GM23338 (cell line): Measurements from ENCODE around the gene ZNF366.

ENCODE experiments used
- EZH2 ChIP-seq: fragments of 200-600 bp; sonication (generic); IDR thresholded peaks from one replicate; pipeline ENCODE4 v1.8.0; 2017; ENCODE audit warnings: antibody characterized with exemption, mild to moderate bottlenecking, low read depth; ENCODE audit not compliant: unreplicated experiment
- EZH2phosphoT487 ChIP-seq: fragments of 200-600 bp; sonication (generic); IDR thresholded peaks from one replicate; pipeline ENCODE4 v1.8.1; 2018; ENCODE audit warnings: antibody characterized with exemption; ENCODE audit not compliant: unreplicated experiment
- JUNB ChIP-seq: IDR thresholded peaks from one replicate; pipeline ENCODE4 v1.6.1; 2016; ENCODE audit warnings: antibody characterized with exemption; ENCODE audit not compliant: unreplicated experiment
- POLR2AphosphoS5 ChIP-seq: IDR thresholded peaks from 2 replicates; pipeline ENCODE4 v1.6.1; 2016; ENCODE audit warnings: antibody characterized with exemption, low read depth
- STAT1 ChIP-seq: IDR thresholded peaks from one replicate; pipeline ENCODE4 v1.6.1; 2016; ENCODE audit warnings: antibody characterized with exemption; ENCODE audit not compliant: unreplicated experiment
- ZNF114 ChIP-seq: fragments of 250-450 bp; sonication (Bioruptor Pico); IDR thresholded peaks from 2 replicates; pipeline ENCODE4 v1.5.0; 2020; ENCODE audit warnings: mild to moderate bottlenecking, moderate library complexity
- TF ChIP-seq, protein P1 (sequence below), 2 experiments: fragments of 200-600 bp in 1 of 2; sonication (generic) in 1 of 2; conservative IDR thresholded peaks; 2 replicates each; pipeline versions ENCODE4 v1.5.1 to v1.6.1; 2016 to 2017; ENCODE audit warnings: antibody characterized with exemption in 2 of 2, low read depth in 2 of 2, mild to moderate bottlenecking in 2 of 2, moderate library complexity in 1 of 2
- TF ChIP-seq, protein P2 (sequence below): IDR thresholded peaks from 2 replicates; pipeline ENCODE4 v1.6.1; 2016; ENCODE audit warnings: antibody characterized with exemption
- TF ChIP-seq, protein P3 (sequence below): IDR thresholded peaks from one replicate; pipeline ENCODE4 v1.6.1; 2018; ENCODE audit warnings: antibody characterized with exemption; ENCODE audit not compliant: unreplicated experiment
- TF ChIP-seq, protein P4 (sequence below): fragments of 250-450 bp; sonication (Bioruptor Pico); IDR thresholded peaks from 2 replicates; pipeline ENCODE4 v1.5.0; 2020; ENCODE audit warnings: mild to moderate bottlenecking, moderate library complexity

DNA sequence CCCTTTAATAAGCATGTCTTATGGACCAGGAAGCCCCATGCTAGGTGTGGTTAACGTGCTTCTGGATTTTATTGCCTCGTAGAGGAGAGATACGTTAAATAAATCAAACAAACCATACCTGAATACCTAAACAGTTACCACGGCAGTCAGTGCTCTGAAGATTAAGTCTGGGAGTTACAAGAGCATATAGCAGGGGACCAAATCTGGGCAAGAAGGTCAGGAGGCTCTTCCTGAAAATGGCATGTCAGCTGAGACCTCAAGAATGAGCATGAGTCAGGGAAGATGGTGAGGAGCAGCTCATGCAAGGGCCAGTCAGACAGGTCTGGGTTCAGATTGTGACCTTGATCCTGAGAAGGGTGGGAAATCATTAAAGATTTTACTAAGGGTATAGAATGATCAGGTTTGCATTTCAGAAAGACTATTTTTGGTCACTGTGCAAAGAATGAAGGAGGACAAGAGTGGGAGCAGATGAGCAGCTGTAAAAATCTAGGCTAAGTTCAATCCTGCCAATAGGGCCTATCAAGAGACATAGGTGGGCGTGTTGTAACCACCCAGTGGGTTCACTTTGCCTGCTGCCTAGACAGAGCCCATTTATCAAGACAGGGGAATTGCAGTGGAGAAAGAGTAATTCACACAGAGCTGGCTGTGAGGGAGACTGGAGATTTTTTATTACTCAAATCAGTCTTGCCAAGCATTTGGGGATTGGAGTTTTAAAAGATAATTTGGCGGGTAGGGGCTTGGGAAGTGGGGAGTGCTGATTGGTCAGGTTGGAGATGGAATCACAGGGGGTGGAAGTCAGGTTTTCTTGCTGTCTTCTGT is 4.8 kb upstream of the ZNF366 start:
- TF ChIP-seq, protein P1, sequence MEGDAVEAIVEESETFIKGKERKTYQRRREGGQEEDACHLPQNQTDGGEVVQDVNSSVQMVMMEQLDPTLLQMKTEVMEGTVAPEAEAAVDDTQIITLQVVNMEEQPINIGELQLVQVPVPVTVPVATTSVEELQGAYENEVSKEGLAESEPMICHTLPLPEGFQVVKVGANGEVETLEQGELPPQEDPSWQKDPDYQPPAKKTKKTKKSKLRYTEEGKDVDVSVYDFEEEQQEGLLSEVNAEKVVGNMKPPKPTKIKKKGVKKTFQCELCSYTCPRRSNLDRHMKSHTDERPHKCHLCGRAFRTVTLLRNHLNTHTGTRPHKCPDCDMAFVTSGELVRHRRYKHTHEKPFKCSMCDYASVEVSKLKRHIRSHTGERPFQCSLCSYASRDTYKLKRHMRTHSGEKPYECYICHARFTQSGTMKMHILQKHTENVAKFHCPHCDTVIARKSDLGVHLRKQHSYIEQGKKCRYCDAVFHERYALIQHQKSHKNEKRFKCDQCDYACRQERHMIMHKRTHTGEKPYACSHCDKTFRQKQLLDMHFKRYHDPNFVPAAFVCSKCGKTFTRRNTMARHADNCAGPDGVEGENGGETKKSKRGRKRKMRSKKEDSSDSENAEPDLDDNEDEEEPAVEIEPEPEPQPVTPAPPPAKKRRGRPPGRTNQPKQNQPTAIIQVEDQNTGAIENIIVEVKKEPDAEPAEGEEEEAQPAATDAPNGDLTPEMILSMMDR (conservative IDR thresholded peaks at IDR 0.05; ENCODE audit: low read depth in 2 of 2), result no peak
- TF ChIP-seq EZH2 (no peak), POLR2AphosphoS5 (no peak), EZH2phosphoT487 (no peak), JUNB (no peak), STAT1 (no peak), ZNF114 (CRISPR knock-in tag) (no peak)
- TF ChIP-seq, protein P2, sequence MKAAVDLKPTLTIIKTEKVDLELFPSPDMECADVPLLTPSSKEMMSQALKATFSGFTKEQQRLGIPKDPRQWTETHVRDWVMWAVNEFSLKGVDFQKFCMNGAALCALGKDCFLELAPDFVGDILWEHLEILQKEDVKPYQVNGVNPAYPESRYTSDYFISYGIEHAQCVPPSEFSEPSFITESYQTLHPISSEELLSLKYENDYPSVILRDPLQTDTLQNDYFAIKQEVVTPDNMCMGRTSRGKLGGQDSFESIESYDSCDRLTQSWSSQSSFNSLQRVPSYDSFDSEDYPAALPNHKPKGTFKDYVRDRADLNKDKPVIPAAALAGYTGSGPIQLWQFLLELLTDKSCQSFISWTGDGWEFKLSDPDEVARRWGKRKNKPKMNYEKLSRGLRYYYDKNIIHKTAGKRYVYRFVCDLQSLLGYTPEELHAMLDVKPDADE, result no peak
- TF ChIP-seq, protein P3, sequence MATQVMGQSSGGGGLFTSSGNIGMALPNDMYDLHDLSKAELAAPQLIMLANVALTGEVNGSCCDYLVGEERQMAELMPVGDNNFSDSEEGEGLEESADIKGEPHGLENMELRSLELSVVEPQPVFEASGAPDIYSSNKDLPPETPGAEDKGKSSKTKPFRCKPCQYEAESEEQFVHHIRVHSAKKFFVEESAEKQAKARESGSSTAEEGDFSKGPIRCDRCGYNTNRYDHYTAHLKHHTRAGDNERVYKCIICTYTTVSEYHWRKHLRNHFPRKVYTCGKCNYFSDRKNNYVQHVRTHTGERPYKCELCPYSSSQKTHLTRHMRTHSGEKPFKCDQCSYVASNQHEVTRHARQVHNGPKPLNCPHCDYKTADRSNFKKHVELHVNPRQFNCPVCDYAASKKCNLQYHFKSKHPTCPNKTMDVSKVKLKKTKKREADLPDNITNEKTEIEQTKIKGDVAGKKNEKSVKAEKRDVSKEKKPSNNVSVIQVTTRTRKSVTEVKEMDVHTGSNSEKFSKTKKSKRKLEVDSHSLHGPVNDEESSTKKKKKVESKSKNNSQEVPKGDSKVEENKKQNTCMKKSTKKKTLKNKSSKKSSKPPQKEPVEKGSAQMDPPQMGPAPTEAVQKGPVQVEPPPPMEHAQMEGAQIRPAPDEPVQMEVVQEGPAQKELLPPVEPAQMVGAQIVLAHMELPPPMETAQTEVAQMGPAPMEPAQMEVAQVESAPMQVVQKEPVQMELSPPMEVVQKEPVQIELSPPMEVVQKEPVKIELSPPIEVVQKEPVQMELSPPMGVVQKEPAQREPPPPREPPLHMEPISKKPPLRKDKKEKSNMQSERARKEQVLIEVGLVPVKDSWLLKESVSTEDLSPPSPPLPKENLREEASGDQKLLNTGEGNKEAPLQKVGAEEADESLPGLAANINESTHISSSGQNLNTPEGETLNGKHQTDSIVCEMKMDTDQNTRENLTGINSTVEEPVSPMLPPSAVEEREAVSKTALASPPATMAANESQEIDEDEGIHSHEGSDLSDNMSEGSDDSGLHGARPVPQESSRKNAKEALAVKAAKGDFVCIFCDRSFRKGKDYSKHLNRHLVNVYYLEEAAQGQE, result no peak
- TF ChIP-seq, protein P4, sequence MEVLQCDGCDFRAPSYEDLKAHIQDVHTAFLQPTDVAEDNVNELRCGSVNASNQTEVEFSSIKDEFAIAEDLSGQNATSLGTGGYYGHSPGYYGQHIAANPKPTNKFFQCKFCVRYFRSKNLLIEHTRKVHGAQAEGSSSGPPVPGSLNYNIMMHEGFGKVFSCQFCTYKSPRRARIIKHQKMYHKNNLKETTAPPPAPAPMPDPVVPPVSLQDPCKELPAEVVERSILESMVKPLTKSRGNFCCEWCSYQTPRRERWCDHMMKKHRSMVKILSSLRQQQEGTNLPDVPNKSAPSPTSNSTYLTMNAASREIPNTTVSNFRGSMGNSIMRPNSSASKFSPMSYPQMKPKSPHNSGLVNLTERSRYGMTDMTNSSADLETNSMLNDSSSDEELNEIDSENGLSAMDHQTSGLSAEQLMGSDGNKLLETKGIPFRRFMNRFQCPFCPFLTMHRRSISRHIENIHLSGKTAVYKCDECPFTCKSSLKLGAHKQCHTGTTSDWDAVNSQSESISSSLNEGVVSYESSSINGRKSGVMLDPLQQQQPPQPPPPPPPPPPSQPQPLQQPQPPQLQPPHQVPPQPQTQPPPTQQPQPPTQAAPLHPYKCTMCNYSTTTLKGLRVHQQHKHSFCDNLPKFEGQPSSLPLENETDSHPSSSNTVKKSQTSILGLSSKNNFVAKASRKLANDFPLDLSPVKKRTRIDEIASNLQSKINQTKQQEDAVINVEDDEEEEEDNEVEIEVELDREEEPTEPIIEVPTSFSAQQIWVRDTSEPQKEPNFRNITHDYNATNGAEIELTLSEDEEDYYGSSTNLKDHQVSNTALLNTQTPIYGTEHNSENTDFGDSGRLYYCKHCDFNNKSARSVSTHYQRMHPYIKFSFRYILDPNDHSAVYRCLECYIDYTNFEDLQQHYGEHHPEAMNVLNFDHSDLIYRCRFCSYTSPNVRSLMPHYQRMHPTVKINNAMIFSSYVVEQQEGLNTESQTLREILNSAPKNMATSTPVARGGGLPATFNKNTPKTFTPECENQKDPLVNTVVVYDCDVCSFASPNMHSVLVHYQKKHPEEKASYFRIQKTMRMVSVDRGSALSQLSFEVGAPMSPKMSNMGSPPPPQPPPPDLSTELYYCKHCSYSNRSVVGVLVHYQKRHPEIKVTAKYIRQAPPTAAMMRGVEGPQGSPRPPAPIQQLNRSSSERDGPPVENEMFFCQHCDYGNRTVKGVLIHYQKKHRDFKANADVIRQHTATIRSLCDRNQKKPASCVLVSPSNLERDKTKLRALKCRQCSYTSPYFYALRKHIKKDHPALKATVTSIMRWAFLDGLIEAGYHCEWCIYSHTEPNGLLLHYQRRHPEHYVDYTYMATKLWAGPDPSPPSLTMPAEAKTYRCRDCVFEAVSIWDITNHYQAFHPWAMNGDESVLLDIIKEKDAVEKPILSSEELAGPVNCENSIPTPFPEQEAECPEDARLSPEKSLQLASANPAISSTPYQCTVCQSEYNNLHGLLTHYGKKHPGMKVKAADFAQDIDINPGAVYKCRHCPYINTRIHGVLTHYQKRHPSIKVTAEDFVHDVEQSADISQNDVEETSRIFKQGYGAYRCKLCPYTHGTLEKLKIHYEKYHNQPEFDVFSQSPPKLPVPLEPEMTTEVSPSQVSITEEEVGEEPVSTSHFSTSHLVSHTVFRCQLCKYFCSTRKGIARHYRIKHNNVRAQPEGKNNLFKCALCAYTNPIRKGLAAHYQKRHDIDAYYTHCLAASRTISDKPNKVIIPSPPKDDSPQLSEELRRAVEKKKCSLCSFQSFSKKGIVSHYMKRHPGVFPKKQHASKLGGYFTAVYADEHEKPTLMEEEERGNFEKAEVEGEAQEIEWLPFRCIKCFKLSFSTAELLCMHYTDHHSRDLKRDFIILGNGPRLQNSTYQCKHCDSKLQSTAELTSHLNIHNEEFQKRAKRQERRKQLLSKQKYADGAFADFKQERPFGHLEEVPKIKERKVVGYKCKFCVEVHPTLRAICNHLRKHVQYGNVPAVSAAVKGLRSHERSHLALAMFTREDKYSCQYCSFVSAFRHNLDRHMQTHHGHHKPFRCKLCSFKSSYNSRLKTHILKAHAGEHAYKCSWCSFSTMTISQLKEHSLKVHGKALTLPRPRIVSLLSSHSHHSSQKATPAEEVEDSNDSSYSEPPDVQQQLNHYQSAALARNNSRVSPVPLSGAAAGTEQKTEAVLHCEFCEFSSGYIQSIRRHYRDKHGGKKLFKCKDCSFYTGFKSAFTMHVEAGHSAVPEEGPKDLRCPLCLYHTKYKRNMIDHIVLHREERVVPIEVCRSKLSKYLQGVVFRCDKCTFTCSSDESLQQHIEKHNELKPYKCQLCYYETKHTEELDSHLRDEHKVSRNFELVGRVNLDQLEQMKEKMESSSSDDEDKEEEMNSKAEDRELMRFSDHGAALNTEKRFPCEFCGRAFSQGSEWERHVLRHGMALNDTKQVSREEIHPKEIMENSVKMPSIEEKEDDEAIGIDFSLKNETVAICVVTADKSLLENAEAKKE (CRISPR knock-in tag), result no peak
